HepG2 (cell line): Measurements from ENCODE around the gene PDZD8. TPM values are rescaled to one million over a fixed set of nuclear protein-coding genes. Genes with fewer than 3 reads are reported as not detected.

Experiments used
- ATAC-seq: fragments of 200-7000 bp; cut with Tn5 transposase; 3 replicates; pipeline ENCODE4 v1.9.1; 2020; ENCODE audit warnings: mild to moderate bottlenecking, moderate library complexity
- BruUV-seq: library from RNA; stranded (reverse); fragments of 400-500 nt; replicated peaks from 2 replicates; lab custom pipeline; 2021; lab: Mats Ljungman, UMichigan
- CTCF ChIA-PET: fragments of 300-600 bp; formaldehyde crosslinking; extraction: SDS; loops from one replicate; lab custom pipeline; 2021; ENCODE audit warnings: low total read pairs, inconsistent platforms, low intra/inter-chr PET ratio; lab: Yijun Ruan, JAX
- POLR2A ChIA-PET: fragments of 350-600 bp; sonication (Branson Sonifier 250); formaldehyde crosslinking; loops from one replicate; lab custom pipeline; 2020; ENCODE audit warnings: antibody characterized with exemption, inconsistent platforms; lab: Yijun Ruan, JAX
- DNase-seq: peaks from one replicate; pipeline ENCODE4 v3.0.0-alpha.2; 2015; ENCODE audit warnings: low spot score
- FAIRE-seq: peaks from 3 replicates; lab custom pipeline; 2011; peaks lifted over from hg19 to GRCh38; lab: Jason Lieb, UNC
- H2AFZ ChIP-seq: one replicate; pipeline ENCODE4 v1.6.1; 2011; ENCODE audit warnings: low read length, inconsistent platforms
- H3K27ac ChIP-seq: fragments of 300-600 bp; 3 replicates; pipeline ENCODE4 v1.8.0; 2011; ENCODE audit warnings: mixed run types, mild to moderate bottlenecking, mixed read lengths, low read length, inconsistent platforms; ENCODE audit not compliant: insufficient read depth; ENCODE audit errors: extremely low read length
- H3K27me3 ChIP-seq, 2 experiments: fragments of 200-600 bp in 1 of 2; 2 replicates in 1 of 2; 3 replicates in 1 of 2; pipeline versions ENCODE4 v1.6.0 to v1.8.0; 2011; ENCODE audit warnings: low read length in 2 of 2, mild to moderate bottlenecking in 2 of 2, moderate library complexity in 2 of 2, inconsistent platforms in 1 of 2; ENCODE audit not compliant: insufficient read depth in 2 of 2, control insufficient read depth in 1 of 2
- H3K36me3 ChIP-seq, 2 experiments: fragments of 200-600 bp in 1 of 2; replicated peaks in 1 of 2; 2 replicates in 1 of 2; 3 replicates in 1 of 2; pipeline versions ENCODE4 v1.5.1 to v1.8.0; 2011; ENCODE audit warnings: low read length in 2 of 2, inconsistent platforms in 1 of 2; ENCODE audit not compliant: insufficient read depth in 2 of 2, control insufficient read depth in 1 of 2
- H3K4me1 ChIP-seq: 2 replicates; pipeline ENCODE4 v1.5.1; 2012; ENCODE audit warnings: low read length, inconsistent platforms; ENCODE audit not compliant: insufficient read depth
- H3K4me2 ChIP-seq: 2 replicates; pipeline ENCODE4 v1.6.0; 2011; ENCODE audit warnings: low read depth, low read length, inconsistent platforms
- H3K4me3 ChIP-seq, 3 experiments: fragments of 200-600 bp in 1 of 3; sonication (generic), shearing (Covaris generic) in 1 of 3; replicated peaks in 1 of 3; 2 replicates each; pipeline ENCODE4 v1.5.1; 2011 to 2016; ENCODE audit warnings: low read length in 3 of 3, inconsistent platforms in 2 of 3, low read depth in 2 of 3, mild to moderate bottlenecking in 2 of 3, control low read depth in 1 of 3, mixed read lengths in 1 of 3; ENCODE audit not compliant: insufficient read depth in 1 of 3
- H3K79me2 ChIP-seq: one replicate; pipeline ENCODE4 v1.6.1; 2011; ENCODE audit warnings: low read length, inconsistent platforms; ENCODE audit not compliant: insufficient read depth
- H3K9ac ChIP-seq: 2 replicates; pipeline ENCODE4 v1.6.0; 2011; ENCODE audit warnings: mild to moderate bottlenecking, low read depth, low read length, inconsistent platforms; ENCODE audit not compliant: insufficient read depth
- H3K9me3 ChIP-seq: 2 replicates; pipeline ENCODE4 v1.5.1; 2012; ENCODE audit warnings: mild to moderate bottlenecking, low read length
- H4K20me1 ChIP-seq: 2 replicates; pipeline ENCODE4 v1.6.0; 2011; ENCODE audit warnings: inconsistent platforms, mild to moderate bottlenecking, low read length, moderate library complexity; ENCODE audit not compliant: insufficient read depth
- PAXIP1 ChIP-seq: sonication (generic); formaldehyde crosslinking; conservative IDR thresholded peaks from 2 replicates; pipeline ENCODE4 v1.4.0; 2020; ENCODE audit warnings: mild to moderate bottlenecking, missing genetic modification reagents, moderate library complexity
- POLR2AphosphoS2 ChIP-seq: IDR thresholded peaks from 2 replicates; pipeline ENCODE4 v1.6.1; 2011; ENCODE audit warnings: low read depth, low read length, improper control_type of control experiment
- PRPF4 ChIP-seq: fragments of 200-400 bp; formaldehyde crosslinking; IDR thresholded peaks from 2 replicates; pipeline ENCODE4 v1.6.1; 2016; ENCODE audit warnings: low read length, low read depth; ENCODE audit not compliant: poor library complexity, severe bottlenecking
- ZNF225 ChIP-seq: sonication (generic); formaldehyde crosslinking; IDR thresholded peaks from 2 replicates; pipeline ENCODE4 v1.4.0; 2020; ENCODE audit warnings: mild to moderate bottlenecking, missing genetic modification reagents
- ZNF841 ChIP-seq: sonication (generic); formaldehyde crosslinking; IDR thresholded peaks from 2 replicates; pipeline ENCODE4 v1.8.1; 2023; ENCODE audit warnings: missing genetic modification reagents, borderline replicate concordance
- WGBS: methylation state at CpG from one replicate; pipeline ENCODE4 v1.1.6; 2017; ENCODE audit warnings: low lambda C conversion rate; 5-methylcytosine and 5-hydroxymethylcytosine counted together
- in situ Hi-C: cut with HindIII; loops from 2 replicates; pipeline ENCODE4 v1.10.0; 2017; ENCODE audit warnings: low pct_unique_long_range_greater_than_20kb; ENCODE audit not compliant: extremely low pct_ligation_motif_present
- intact Hi-C: fragments of 100-400 bp; cut with micrococcal nuclease; formaldehyde crosslinking; loops from one replicate; pipeline ENCODE4 v1.10.0; 2022; ENCODE audit not compliant: unreplicated experiment
- polyA plus RNA-seq, 8 experiments: library from polyadenylated mRNA; depleted of rRNA in 3 of 8; stranded (reverse) in 7 of 8; unstranded in 1 of 8; fragments of >200 nt; fragmentation: Illumina TruSeq in 4 of 8; extraction: Trizol in 4 of 8; gene quantifications; 2 replicates each; pipeline versions ENCODE4 v1.2.1 to v1.2.3, GENCODE V29; 2011 to 2016; ENCODE audit warnings: low read depth in 4 of 8, missing spikeins in 1 of 8, mixed read lengths in 1 of 8; ENCODE audit not compliant: insufficient read depth in 1 of 8
- total RNA-seq, 5 experiments: library from RNA; depleted of rRNA; stranded (reverse); fragments of >200 nt; fragmentation: Illumina TruSeq; extraction: Trizol; gene quantifications; 2 replicates each; pipeline ENCODE4 v1.2.3, GENCODE V29; 2016; ENCODE audit warnings: low read depth in 1 of 5
- TF ChIP-seq, protein P1 (sequence below): sonication (generic); formaldehyde crosslinking; IDR thresholded peaks from 2 replicates; pipeline ENCODE4 v1.4.0; 2020; ENCODE audit warnings: mild to moderate bottlenecking, missing genetic modification reagents

PDZD8 gene
- total and polyA plus RNA-seq, 2 of the 13 experiments (the other 11 are each of a cell fraction or from before 2014, with no cell fraction given) = 11.2 to 32.0 TPM

- no peak overlapping the region for H3K27ac ChIP-seq
- H3K79me2 ChIP-seq = peaks cover 91% of the 10 kb centered on the region
- in situ Hi-C loops (no loop called here), intact Hi-C loops (no loop called here)
- TF ChIP-seq POLR2AphosphoS2 (no peak), PAXIP1 (CRISPR knock-in tag) (no peak), ZNF225 (no peak), ZNF841 (CRISPR knock-in tag) (no peak), PRPF4 (no peak)
- TF ChIP-seq, protein P1, sequence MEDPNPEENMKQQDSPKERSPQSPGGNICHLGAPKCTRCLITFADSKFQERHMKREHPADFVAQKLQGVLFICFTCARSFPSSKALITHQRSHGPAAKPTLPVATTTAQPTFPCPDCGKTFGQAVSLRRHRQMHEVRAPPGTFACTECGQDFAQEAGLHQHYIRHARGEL (CRISPR knock-in tag) = no peak
- H3K4me3 ChIP-seq = no peak overlapping the region
- ChIA-PET POLR2A (no interaction called here), CTCF (no interaction called here)
- no peak overlapping the region for H3K9ac ChIP-seq
- H3K4me2 ChIP-seq = no peak overlapping the region
- FAIRE-seq (no peak), ATAC-seq (no peak), DNase-seq (no peak)
- BruUV-seq = no TSS peak
- no peaks in the 10 kb centered on the region for H3K9me3 ChIP-seq
- H2AFZ ChIP-seq = no peak overlapping the region
- no peaks in the 10 kb centered on the region; a peak in 1 of 5 replicates for H3K36me3 ChIP-seq
- H4K20me1 ChIP-seq = no peaks in the 10 kb centered on the region; the same call in 1 of the 2 replicates
- H3K4me1 ChIP-seq = peaks cover 29% of the 10 kb centered on the region
- WGBS = 98% methylated on average over 5 of the region's 5 CpGs
- no peaks in the 10 kb centered on the region for H3K27me3 ChIP-seq
Observed at GRCh38 chr10:117348236-117348635, 27.0 kb downstream of the PDZD8 start.
